ENCODE data around the gene OPCML. TPM values are rescaled to one million over a fixed set of nuclear protein-coding genes. Genes with fewer than 3 reads are reported as not detected.

OPCML gene
- polyA plus RNA-seq, 1 donor (not counting 4 experiments of a cell fraction or from before 2014, with no cell fraction given): 0.04 TPM

DNA sequence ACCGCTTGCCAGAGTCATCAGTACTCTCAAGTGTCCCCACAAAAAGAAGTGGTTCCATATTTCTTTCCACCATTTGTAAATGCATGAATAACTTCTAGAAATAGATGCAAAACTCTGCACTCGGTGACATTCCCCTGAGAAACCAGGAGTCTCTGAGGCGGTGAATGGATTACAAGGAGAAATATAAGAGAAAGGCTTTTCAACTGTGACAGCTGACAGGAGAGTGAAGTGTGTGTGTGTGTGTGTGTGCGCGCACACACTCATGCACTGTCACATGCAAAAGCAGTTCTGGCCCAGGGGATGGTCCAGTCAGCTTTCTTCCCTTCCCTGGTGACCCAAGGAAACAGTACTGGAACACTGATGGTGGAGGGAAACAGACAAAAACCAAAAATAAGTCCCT, 710.0 kb downstream of the OPCML start:
- Histone ChIP-seq H3K27ac (ENCODE audit: control insufficient read depth, insufficient read depth, low read length) (no peak overlapping the region), H3K9me1 (ENCODE audit: control insufficient read depth, extremely low read depth, insufficient read depth, low read length) (no peaks in the 10 kb centered on the region), H3K79me2 (ENCODE audit: control insufficient read depth, insufficient read depth, low read length) (no peaks in the 10 kb centered on the region), H3K4me3 (ENCODE audit: control insufficient read depth in 2 of 3, extremely low read depth in 1 of 3, insufficient read depth in 2 of 3, low read depth in 1 of 3, low read length in 3 of 3) (no peak overlapping the region), H2AFZ (ENCODE audit: control insufficient read depth, low read length) (no peak overlapping the region), H3K4me2 (ENCODE audit: control insufficient read depth, extremely low read depth, insufficient read depth, low read depth, low read length) (no peak overlapping the region), H3K36me3 (ENCODE audit: control insufficient read depth in 2 of 2, extremely low read depth in 1 of 2, insufficient read depth in 2 of 2, low read length in 2 of 2) (no peaks in the 10 kb centered on the region), H3K9ac (ENCODE audit: control insufficient read depth, extremely low read depth, insufficient read depth, low read length) (no peak overlapping the region), H3K27me3 (ENCODE audit: control insufficient read depth, extremely low read depth, insufficient read depth, low read length) (no peaks in the 10 kb centered on the region), H3K9me3 (ENCODE audit: control insufficient read depth, low read depth, low read length) (no peaks in the 10 kb centered on the region), H3K4me1 (ENCODE audit: control insufficient read depth, extremely low read depth, insufficient read depth, low read length) (no peaks in the 10 kb centered on the region), H4K20me1 (ENCODE audit: control insufficient read depth, extremely low read depth, insufficient read depth, low read length) (no peaks in the 10 kb centered on the region)
- dilution Hi-C loops (cut with MboI; ENCODE audit: extremely low pct_ligation_motif_present, low sequenced_read_pairs): no loop called here
- FAIRE-seq (no peak), DNase-seq (ENCODE audit: low read depth, low spot score) (no peak)
- TF ChIP-seq CTCF (optimal IDR thresholded peaks at IDR 0.05 in 1 of 3, IDR thresholded peaks at IDR 0.05 in 1 of 3, conservative IDR thresholded peaks at IDR 0.05 in 1 of 3; ENCODE audit: extremely low read depth in 1 of 3, insufficient read depth in 2 of 3, low read length in 3 of 3) (no peak), EZH2 (IDR thresholded peaks at IDR 0.05; ENCODE audit: low read length) (no peak)

GRCh38 chr11:132821499-132821898, 710.8 kb downstream of the OPCML start:
- no peaks in the 10 kb centered on the region for H3K27me3 ChIP-seq (ENCODE audit: control insufficient read depth, extremely low read depth, insufficient read depth, low read length)
- H3K9ac ChIP-seq (ENCODE audit: control insufficient read depth, extremely low read depth, insufficient read depth, low read length): no peak overlapping the region
- H2AFZ ChIP-seq (ENCODE audit: control insufficient read depth, low read length): no peak overlapping the region
- no peak overlapping the region for H3K4me3 ChIP-seq (ENCODE audit: control insufficient read depth in 2 of 3, extremely low read depth in 1 of 3, insufficient read depth in 2 of 3, low read depth in 1 of 3, low read length in 3 of 3)
- DNase-seq (ENCODE audit: low read depth, low spot score) (no peak), FAIRE-seq (no peak)
- H3K4me2 ChIP-seq (ENCODE audit: control insufficient read depth, extremely low read depth, insufficient read depth, low read depth, low read length): no peak overlapping the region
- no peaks in the 10 kb centered on the region for H3K9me3 ChIP-seq (ENCODE audit: control insufficient read depth, low read depth, low read length)
- no peak overlapping the region for H3K27ac ChIP-seq (ENCODE audit: control insufficient read depth, insufficient read depth, low read length)
- no peaks in the 10 kb centered on the region for H3K36me3 ChIP-seq (ENCODE audit: control insufficient read depth in 2 of 2, extremely low read depth in 1 of 2, insufficient read depth in 2 of 2, low read length in 2 of 2)
- no peak for TF ChIP-seq EZH2 (IDR thresholded peaks at IDR 0.05; ENCODE audit: low read length)
- H3K79me2 ChIP-seq (ENCODE audit: control insufficient read depth, insufficient read depth, low read length): no peaks in the 10 kb centered on the region
- dilution Hi-C loops (cut with MboI; ENCODE audit: extremely low pct_ligation_motif_present, low sequenced_read_pairs): no loop called here
- H3K4me1 ChIP-seq (ENCODE audit: control insufficient read depth, extremely low read depth, insufficient read depth, low read length): no peaks in the 10 kb centered on the region
- no peaks in the 10 kb centered on the region for H3K9me1 ChIP-seq (ENCODE audit: control insufficient read depth, extremely low read depth, insufficient read depth, low read length)
- H4K20me1 ChIP-seq (ENCODE audit: control insufficient read depth, extremely low read depth, insufficient read depth, low read length): no peaks in the 10 kb centered on the region

DNA sequence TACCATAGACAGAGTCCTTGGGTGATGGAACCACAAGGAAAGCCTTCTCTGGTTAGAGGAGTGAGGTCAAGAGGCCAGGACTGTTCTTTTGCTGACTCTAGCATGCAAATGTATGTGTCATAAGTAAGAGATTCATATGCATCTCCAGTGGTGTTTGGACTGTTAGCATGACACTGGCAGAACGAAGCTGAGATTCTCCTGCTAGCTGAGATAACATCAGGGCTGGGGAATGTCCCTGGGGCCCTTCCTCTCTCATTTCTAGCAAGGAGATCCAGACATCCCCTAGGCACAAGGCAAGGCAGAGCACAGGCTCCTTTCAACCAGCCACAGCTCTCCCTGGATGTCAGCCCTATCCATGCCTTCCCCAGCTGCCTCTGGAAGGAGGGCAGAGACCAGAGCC, 711.3 kb downstream of the OPCML start:
- Histone ChIP-seq H3K9ac (ENCODE audit: control insufficient read depth, extremely low read depth, insufficient read depth, low read length) (no peak overlapping the region), H3K4me3 (ENCODE audit: control insufficient read depth in 2 of 3, extremely low read depth in 1 of 3, insufficient read depth in 2 of 3, low read depth in 1 of 3, low read length in 3 of 3) (no peak overlapping the region), H3K79me2 (ENCODE audit: control insufficient read depth, insufficient read depth, low read length) (no peaks in the 10 kb centered on the region), H3K9me1 (ENCODE audit: control insufficient read depth, extremely low read depth, insufficient read depth, low read length) (no peaks in the 10 kb centered on the region), H3K27me3 (ENCODE audit: control insufficient read depth, extremely low read depth, insufficient read depth, low read length) (no peaks in the 10 kb centered on the region), H2AFZ (ENCODE audit: control insufficient read depth, low read length) (no peak overlapping the region), H4K20me1 (ENCODE audit: control insufficient read depth, extremely low read depth, insufficient read depth, low read length) (no peaks in the 10 kb centered on the region), H3K27ac (ENCODE audit: control insufficient read depth, insufficient read depth, low read length) (no peak overlapping the region), H3K4me2 (ENCODE audit: control insufficient read depth, extremely low read depth, insufficient read depth, low read depth, low read length) (no peak overlapping the region), H3K36me3 (ENCODE audit: control insufficient read depth in 2 of 2, extremely low read depth in 1 of 2, insufficient read depth in 2 of 2, low read length in 2 of 2) (no peaks in the 10 kb centered on the region), H3K9me3 (ENCODE audit: control insufficient read depth, low read depth, low read length) (no peaks in the 10 kb centered on the region), H3K4me1 (ENCODE audit: control insufficient read depth, extremely low read depth, insufficient read depth, low read length) (no peaks in the 10 kb centered on the region)
- TF ChIP-seq EZH2 (IDR thresholded peaks at IDR 0.05; ENCODE audit: low read length): no peak
- TF ChIP-seq CTCF (optimal IDR thresholded peaks at IDR 0.05 in 1 of 3, IDR thresholded peaks at IDR 0.05 in 1 of 3, conservative IDR thresholded peaks at IDR 0.05 in 1 of 3; ENCODE audit: extremely low read depth in 1 of 3, insufficient read depth in 2 of 3, low read length in 3 of 3): no peak
- dilution Hi-C loops (cut with MboI; ENCODE audit: extremely low pct_ligation_motif_present, low sequenced_read_pairs): no loop called here
- FAIRE-seq: no peak
- no peak for DNase-seq (ENCODE audit: low read depth, low spot score)

Measured in keratinocyte (primary cell).